AML-193 (cell line): ENCODE data around the gene CGN.
A peak's percentile ranks its signal among the peaks of the same experiment; 100 is the strongest.

ENCODE experiments used
- DNase-seq, 2 experiments: peaks; one replicate each; lab custom pipeline; 2025; lab: John Stamatoyannopoulos, UW

CGN gene, protein sequence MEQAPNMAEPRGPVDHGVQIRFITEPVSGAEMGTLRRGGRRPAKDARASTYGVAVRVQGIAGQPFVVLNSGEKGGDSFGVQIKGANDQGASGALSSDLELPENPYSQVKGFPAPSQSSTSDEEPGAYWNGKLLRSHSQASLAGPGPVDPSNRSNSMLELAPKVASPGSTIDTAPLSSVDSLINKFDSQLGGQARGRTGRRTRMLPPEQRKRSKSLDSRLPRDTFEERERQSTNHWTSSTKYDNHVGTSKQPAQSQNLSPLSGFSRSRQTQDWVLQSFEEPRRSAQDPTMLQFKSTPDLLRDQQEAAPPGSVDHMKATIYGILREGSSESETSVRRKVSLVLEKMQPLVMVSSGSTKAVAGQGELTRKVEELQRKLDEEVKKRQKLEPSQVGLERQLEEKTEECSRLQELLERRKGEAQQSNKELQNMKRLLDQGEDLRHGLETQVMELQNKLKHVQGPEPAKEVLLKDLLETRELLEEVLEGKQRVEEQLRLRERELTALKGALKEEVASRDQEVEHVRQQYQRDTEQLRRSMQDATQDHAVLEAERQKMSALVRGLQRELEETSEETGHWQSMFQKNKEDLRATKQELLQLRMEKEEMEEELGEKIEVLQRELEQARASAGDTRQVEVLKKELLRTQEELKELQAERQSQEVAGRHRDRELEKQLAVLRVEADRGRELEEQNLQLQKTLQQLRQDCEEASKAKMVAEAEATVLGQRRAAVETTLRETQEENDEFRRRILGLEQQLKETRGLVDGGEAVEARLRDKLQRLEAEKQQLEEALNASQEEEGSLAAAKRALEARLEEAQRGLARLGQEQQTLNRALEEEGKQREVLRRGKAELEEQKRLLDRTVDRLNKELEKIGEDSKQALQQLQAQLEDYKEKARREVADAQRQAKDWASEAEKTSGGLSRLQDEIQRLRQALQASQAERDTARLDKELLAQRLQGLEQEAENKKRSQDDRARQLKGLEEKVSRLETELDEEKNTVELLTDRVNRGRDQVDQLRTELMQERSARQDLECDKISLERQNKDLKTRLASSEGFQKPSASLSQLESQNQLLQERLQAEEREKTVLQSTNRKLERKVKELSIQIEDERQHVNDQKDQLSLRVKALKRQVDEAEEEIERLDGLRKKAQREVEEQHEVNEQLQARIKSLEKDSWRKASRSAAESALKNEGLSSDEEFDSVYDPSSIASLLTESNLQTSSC

DNA sequence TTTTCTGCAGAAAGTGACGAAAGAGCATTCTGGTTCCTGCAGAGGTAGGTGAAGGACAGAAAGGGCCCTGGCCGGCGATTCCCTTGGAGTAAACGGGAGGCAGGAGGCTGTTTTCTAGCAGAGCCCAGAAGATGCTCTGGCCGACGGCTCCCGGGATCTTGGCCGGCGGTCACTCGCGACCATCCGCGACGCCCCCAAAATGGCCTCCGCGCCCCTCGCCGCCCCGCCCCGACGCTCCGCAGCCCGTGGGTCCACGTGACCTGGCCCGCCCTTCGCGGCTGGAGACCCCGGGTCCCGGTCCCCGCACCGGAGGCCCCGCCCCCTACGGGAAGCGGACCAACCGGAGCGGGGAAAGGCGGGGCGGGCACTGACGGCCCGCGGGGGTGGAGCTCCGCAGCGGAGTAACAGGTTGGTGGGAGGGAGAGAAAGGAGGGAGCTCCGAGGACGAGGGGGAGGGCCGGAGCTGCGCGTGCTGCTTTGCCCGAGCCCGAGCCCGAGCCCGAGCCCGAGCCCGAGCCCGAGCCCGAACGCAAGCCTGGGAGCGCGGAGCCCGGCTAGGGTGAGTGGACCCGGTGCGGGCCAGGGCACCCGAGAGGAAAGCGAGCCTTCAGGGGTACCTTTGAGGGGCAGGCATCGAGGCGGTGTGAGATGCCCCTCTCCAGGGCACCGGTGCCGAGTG is at the start of gene CGN:
CGN (plus strand) TSS at position 431 of the 679 bp plus-strand sequence. CDS start 7,133 bp downstream, outside the sequence.
- DNase-seq: peak; percentile 21 to 45

DNA sequence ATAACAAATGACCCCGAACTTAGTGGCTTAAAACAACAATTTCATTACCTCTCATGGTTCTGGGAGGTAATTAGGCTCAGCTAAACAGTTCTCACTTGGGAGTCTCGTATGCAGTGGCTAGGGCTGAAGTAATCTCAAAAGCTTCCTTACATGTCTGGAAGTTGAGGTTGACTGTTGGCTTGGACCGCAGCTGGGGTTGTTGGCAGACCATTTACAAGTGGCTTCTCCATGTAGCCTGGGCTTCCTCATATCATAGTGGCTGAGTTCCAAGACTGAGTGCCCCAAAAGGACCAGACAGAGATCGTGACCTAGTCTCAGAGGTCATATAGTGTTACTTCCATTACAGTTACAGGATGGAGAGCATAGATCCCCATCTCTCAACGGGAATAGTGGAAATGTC is 49.5 kb upstream of the CGN start:
- no peak for DNase-seq

DNA sequence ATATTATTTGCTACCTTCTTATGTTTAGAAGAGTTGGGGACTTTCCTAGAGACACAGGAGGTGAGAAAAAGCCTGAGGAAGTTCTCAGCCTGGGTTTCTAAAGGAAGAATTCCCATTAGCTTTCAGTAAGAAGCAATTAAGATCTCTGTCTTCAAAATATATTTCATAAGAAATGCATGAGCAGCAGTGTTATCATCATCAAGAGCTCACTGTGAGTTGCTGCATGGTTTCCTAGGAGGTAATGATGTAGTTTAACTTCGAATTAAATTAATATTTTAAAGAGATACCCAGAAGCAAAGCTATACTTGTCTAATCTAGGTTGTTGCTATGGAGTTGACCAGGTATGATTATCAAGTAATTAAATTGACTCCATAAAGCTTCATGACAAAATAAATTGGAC is 46.2 kb upstream of the CGN start:
- DNase-seq: no peak

DNA sequence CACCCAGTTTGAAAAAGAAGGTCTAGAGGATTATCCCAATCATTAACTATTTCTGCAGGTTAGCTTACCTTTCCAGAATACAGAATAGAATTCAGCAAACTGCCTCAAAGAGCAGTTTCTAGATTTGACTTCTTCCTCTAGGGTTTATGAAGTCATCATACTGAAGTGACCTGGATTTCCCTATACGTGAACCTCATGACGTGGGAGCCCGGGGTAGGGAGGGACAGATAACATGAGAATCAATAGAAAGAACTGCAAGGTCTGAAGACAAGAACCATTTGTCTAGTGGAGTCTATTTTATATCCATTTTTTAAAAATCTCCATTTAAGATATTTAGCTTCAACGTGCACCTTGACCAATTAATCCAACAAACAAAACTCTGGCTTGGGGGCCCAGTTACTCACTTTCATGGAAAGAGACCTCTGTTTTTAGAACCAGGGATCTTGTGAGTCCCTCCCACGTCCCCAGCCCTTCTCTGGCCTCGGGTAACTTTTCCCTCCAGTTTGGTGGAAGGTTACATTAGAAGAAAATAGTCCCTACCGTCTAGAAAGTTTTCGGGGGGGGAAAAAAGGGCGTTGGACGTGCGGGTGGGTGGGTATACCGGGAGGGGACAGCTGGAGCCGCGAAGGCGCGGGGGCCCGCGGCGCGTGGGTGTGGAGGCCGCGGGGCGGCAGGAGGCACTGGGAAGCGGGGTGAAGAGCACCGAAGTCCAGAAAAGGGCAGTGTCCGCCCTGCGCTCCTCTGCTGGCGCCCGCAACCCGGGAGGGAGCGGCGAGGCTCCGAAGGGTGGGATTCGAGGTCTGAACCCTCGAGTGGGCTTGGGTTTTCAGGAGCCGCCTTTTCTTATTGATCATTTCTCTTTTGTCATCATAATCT is 38.1 kb upstream of the CGN start:
- no peak for DNase-seq

DNA sequence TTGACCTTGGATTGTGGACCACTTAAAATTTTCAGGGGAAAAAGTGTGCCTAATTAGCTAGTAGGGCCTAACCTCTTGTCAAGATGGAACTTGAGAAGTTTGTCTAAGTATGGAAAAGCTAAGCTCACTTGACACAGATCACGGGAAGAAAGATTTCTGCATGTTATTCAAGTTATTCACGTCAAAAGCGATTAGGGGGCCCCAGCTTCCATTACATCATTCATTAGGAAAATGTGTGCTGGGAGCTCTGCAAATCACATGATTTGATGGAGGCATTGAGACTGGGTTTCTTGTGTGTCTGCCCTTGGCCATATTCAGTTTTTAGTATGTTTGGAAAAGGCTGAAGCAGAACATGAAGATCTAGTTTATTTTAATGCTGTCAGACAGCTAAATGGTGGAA is 36.4 kb upstream of the CGN start:
- no peak for DNase-seq

DNA sequence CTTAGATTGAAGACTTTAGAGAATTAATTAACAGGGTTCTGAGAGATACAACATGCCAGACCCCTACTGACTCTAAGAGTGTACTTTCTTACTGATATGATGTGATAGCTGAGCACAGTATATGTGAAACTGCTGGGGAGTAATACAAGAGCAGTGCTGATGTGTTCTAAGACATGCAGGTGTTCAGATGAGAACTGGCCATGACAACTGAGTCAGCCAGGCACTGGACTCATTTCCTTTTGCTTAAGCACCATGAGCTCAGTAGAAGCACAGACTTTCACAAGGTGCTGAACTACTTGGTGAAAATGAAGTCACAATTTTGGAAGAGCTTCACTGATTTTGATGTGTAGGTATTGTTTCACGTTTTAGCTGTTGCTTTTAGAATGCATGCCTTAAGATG is 36.0 kb upstream of the CGN start:
- no peak for DNase-seq

DNA sequence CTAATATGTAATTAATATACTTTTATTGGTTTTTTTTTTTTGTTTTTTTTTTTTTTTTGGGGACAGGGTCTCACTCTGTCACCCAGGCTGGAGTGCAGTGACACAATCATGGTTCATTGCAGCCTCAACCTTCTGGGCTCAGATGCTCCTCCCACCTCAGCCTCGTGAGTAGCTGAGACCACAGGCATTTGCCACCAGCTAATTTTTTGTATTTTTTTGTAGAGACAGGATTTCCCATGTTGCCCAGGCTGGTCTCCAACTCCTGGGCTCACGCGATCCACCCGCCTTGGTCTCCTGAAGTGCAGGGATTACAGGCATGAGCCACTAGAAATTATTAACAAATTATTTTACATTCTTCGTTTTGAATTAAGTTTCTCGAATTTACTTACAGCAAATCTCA is 35.1 kb upstream of the CGN start:
- no peak for DNase-seq

DNA sequence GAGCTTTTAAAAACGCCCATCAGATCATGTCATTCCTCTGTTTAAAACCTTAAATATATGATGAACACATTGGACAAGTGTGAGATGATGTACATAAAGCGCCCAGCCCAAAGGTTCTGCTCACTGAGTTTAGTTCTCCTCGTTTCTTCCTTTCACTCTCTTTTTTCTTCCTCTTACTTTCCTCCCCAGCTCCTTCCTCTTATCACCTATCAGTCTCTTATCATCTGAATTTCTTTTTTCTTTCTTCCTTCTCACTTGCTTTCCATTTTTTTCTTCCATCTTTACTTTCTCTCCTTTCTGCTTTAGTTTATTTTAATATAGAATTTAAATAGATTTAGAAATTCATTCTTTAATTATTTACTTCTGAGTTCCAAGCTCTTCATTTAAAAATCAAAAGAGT is 34.1 kb upstream of the CGN start:
- DNase-seq: no peak

DNA sequence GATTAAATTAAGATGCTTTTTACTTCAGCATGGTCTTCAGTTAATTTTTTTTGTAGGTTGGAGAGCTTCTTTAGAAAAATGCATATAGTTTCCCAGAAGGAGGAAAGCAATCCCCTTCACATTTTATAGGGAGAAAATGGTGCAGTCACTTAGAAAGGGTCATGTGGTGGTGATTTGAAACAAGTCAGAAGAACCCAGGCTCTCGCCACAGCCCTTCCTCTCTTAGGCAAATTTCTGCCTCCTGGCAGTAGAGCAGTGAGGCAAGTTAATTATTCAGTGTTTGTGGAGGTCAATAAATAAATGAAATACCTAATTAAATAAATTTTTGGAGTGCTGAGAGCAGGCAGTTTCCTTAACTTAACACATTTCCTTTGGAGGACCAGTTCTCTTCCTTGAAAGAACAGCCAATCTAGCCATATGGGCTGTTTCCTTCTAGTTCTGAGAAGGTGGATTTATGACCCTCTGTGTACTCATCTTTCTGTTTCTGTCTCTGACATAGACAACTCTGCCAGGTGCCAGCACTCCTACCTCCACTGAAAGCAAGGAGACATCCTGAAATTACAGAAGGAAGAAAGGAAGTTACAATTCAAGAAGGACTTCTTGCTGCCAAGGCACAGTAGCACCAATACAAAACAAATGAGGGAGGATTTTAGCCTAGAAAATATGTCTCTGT is 32.9 kb upstream of the CGN start:
- no peak for DNase-seq

DNA sequence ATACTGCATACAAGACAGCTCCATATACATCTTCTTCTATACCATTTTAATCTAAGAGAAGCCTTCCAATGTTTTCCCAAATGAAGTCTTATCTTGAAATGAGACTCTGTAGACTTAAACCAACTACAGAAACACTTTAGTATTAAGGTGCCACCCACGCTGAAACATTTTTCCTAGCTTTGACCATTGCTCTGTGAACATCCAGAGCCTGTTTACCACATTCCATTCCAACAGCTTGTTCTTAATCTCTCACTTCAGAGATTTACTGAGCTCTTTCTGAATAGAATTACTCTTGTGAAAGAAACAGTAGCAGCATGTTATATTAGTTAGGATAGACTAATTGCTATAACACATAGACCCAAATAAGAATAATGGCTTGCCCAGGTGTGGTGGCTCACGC is 32.3 kb upstream of the CGN start:
- DNase-seq: no peak

DNA sequence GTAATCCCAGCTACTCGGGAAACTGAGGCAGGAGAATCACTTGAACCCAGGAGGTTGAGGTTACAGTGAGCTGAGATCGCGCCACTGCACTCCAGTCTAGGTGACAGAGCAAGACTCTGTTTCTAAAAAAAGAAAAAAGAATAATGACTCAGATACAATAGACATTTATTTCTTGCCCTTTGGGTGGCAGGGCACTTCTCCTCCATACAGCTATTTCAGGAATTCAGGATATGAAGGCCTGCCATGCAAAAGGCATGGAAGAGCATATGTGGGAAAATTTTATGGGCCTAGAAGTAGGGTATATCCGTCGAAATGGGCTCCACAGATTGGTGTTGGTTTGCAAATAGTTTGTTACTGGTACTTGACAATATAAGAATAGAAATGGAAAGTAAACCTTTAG is 31.7 kb upstream of the CGN start:
- no peak for DNase-seq

DNA sequence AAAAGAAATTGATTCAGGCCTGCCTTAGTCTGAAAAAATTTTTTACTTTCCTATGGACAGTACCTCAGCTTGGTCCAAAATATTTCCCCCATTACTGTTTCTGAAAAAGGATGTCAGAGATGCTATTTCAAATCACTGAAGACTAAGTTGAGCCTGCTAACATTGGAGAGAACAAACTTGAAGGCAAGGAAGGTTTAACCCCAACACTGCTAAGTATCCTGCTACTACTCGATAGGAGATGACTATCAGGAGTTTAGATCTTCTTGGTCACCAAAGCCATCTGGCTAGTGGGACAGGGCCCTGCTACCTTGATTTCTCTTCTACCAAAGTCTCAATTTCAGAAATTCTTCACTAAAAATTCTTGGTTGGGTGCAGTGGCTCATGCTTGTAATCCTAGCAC is 29.2 kb upstream of the CGN start:
- no peak for DNase-seq

DNA sequence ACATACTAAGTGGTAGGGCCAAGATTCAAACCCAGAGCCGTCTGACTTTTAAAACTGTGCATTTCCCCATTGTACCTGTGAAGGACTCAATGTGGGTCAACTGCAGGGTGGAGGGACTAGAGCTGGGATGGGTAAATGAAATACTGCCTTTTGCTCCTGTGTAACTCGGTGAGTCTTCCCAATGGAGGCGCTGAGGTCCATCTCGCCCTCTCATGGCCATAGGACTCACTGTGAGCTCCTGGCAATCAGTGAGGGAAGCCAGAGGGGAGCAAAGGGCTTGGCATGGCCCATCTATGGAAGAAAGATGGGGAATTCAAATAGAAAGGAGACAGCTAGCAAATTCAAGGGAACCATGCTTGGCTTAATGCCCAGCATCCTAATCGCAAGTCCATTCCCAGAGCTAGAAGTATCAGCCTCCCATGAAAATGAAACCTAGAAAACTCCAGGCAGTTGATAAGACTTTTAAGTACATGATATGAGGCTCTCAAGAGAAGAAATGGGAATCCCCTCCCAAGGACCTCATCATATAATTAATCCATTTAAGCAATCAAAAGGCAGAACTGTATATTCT is 25.4 kb upstream of the CGN start:
- no peak for DNase-seq

DNA sequence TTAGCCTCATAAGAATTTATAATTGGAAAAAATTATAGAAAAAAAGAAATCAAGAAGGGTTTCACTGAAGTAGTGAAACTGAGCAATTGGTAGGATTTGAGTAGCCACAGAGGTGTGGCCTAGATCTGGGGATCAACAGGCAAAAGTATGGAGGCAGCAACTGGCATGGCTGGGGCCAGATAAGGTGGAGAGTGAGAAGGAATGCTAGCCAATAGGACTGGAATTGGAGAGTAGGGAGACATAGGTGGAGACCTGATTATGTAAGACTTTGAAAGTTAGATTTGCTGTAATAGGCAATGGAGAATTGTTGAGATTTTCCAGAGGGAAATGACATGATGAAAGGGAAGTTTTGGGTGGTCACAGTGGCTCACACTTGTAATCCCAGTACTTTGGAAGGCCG is 24.6 kb upstream of the CGN start:
- DNase-seq: no peak

DNA sequence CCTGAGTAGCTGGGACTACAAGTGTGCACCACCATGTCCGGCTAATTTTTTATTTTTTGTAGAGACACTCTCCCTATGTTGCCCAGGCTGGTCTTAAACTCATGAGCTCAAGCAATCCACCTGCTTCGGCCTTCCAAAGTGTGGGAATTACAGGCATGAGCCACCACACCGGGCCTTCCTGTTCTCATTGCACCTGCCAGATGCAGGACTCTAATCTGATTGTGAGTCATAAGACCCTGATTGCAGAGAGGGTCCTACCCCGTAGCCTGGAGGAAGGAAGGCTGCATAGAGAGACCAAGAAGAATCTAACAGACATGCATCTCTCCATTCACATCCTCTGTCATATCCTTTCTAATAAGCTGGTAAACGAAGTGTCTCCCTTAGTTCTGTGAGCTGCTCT is 19.5 kb upstream of the CGN start:
- no peak for DNase-seq

DNA sequence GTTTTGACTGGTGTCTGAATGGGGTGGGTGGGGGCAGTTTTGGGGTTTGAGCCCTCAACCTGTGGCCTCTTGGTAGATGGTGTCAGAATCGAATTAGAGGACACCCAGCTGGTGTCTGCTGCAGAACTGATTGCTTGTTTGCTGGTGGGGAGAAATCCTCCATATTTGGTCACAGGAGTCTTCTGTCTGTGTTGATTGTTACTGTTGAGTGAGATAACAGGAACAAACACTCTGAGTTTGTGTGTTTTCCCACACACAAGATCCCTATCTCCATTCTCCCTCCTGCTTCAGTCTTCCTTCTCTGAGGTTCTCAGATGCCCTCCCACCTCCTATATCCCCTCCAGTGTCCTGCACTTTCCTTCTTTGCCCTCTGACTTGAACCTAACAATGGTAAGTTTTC is 19.1 kb upstream of the CGN start:
- DNase-seq: no peak

DNA sequence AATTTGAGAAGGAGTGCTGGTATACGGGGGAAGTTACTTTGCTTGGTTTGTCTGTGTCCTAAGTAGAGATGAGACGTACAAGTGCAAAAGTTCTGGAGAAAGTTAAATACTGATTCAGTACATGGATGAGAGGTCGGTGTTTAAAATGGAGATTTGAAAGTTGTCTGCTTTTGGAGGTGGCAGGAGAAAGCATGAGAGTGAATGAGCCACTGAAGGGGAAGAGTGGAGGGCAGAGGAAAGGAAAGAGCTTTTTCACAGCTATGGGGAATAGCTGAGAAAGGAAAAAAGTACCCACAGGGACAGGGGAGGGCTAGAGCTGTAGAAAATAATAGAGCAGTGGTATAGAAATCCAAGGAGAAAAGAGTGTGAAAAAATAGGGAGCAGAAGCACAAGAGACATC is 18.1 kb upstream of the CGN start:
- DNase-seq: no peak

DNA sequence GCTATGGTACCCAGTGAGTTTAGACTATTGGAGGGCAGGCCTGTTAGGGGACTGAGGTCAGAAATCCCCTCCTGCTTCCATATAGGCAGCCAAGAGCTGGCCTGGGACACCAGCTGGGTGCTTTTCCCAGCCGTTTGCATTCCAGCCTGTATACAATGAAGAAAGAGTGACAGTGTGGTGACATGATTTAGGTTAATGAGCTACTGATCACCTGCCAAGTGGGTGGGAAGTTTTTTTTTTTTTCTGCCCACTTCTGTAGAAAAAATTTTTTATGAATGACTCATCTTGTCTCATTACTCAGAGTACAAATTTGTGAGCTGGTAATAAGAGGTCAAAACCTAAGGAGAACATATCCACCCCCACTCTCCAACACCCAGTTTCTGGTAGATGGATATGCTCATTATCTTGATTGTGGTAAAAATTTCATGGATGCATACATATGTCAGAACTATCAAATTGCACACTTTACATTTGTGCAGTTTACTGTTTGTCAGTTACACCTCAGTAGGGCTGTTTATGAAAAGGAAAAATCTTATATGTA is 16.4 kb upstream of the CGN start:
- DNase-seq: no peak

DNA sequence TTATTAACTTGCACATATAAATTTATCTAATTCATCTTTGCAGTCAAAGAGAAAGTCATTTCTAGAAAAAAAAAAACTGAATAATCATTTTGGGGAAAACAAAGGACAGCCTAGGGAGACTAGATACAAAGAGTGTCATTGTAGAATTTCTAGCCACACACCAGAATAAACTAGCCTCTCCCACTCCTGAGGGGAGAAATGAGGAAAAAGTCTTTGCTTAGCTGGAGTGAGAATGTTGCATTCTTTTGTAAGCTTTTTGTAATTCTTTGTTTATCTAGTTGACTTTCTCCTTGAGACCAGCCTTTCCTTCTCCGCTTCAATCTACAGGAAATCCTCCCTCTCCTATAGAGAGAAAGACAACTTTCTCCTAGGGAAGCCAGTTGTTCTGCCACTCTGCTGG is 15.9 kb upstream of the CGN start:
- DNase-seq: no peak

DNA sequence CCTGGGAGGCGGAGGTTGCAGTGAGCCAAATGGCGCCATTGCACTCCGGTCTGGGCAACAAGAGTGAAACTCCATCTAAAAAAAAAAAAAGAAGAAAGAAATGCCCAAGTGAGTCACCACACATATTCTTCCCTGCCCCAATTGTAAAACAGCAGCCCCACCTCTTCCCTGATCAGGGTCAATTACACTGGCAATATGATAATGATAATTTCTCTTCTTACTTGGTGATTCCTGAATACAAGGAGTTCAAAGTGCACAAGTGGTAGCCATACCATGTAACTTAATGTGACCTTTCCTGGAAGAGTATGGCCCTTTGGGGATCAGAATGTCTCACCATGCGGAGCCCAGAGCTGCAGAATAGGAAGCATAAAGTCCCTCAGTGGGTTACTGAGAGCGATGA is 11.8 kb upstream of the CGN start:
- no peak for DNase-seq
